Measurements from ENCODE around the gene HECTD3. TPM values are rescaled to one million over a fixed set of nuclear protein-coding genes. Genes with fewer than 3 reads are reported as not detected.

The HECTD3 gene
- total RNA-seq, 1 experiment from 2014 or later = 25.3 TPM

- H4K20me1 ChIP-seq (ENCODE audit: low read length) = no peaks in the 10 kb centered on the region
- ATAC-seq = no peak
- H3K27ac ChIP-seq (ENCODE audit: low read length) = no peak overlapping the region
- no peaks in the 10 kb centered on the region for H3K4me1 ChIP-seq (ENCODE audit: insufficient read depth, low read length)
- no peaks in the 10 kb centered on the region for H3K9me3 ChIP-seq (ENCODE audit: low read length)
- H3F3A ChIP-seq (ENCODE audit: low read length, unreplicated experiment) = no peaks in the 10 kb centered on the region
- H3K27me3 ChIP-seq (ENCODE audit: low read length) = no peaks in the 10 kb centered on the region
- TF ChIP-seq CTCF (conservative IDR thresholded peaks at IDR 0.05; ENCODE audit: low read depth, low read length) = no peak
- no peak for DNase-seq
- no peak overlapping the region for H3K4me2 ChIP-seq (ENCODE audit: low read length)
- H3K4me3 ChIP-seq (ENCODE audit: low read length) = no peak overlapping the region
- ChIA-PET POLR2A (ENCODE audit: unreplicated experiment) (no interaction called here), CTCF (interaction anchor here (0.6 kb wide), 1 partner anchor 227 kb away, joined by 3 read pairs; no protein-coding TSS in a partner anchor)
- no peaks in the 10 kb centered on the region for H3K9me2 ChIP-seq (replicated peaks; ENCODE audit: low read length)
- no peak overlapping the region for H3K9ac ChIP-seq (ENCODE audit: low read length)
- intact Hi-C loops (cut with micrococcal nuclease) = no loop called here
- no peaks in the 10 kb centered on the region for H3K79me2 ChIP-seq (ENCODE audit: low read length)
- no TSS peak for BruUV-seq (replicated peaks)
- H2AFZ ChIP-seq (ENCODE audit: low read length) = no peak overlapping the region
- no peaks in the 10 kb centered on the region for H3K36me3 ChIP-seq (ENCODE audit: low read depth, low read length)
Measured at GRCh38 chr1:45038661-45039364, 27.7 kb upstream of the HECTD3 start.

- no peak for DNase-seq
- no peaks in the 10 kb centered on the region for H3K9me3 ChIP-seq (ENCODE audit: low read length)
- ATAC-seq = no peak
- H3K4me1 ChIP-seq (ENCODE audit: insufficient read depth, low read length) = no peaks in the 10 kb centered on the region
- no peaks in the 10 kb centered on the region for H3K27me3 ChIP-seq (ENCODE audit: low read length)
- H3K4me2 ChIP-seq (ENCODE audit: low read length) = no peak overlapping the region
- ChIA-PET CTCF (no interaction called here), POLR2A (ENCODE audit: unreplicated experiment) (no interaction called here)
- H3K4me3 ChIP-seq (ENCODE audit: low read length) = no peak overlapping the region
- H3F3A ChIP-seq (ENCODE audit: low read length, unreplicated experiment) = no peaks in the 10 kb centered on the region
- TF ChIP-seq CTCF (conservative IDR thresholded peaks at IDR 0.05; ENCODE audit: low read depth, low read length) = no peak
- TF ChIP-seq EZH2phosphoT487 (IDR thresholded peaks at IDR 0.05; ENCODE audit: borderline replicate concordance, low read length) = no peak
- no peak for TF ChIP-seq EZH2 (IDR thresholded peaks at IDR 0.05; ENCODE audit: low read length, unreplicated experiment)
- no peaks in the 10 kb centered on the region for H4K20me1 ChIP-seq (ENCODE audit: low read length)
- no TSS peak for BruUV-seq (replicated peaks)
- no peaks in the 10 kb centered on the region for H3K36me3 ChIP-seq (ENCODE audit: low read depth, low read length)
- H3K27ac ChIP-seq (ENCODE audit: low read length) = no peak overlapping the region
- H3K9me2 ChIP-seq (replicated peaks; ENCODE audit: low read length) = no peaks in the 10 kb centered on the region
- intact Hi-C loops (cut with micrococcal nuclease) = no loop called here
- H3K9ac ChIP-seq (ENCODE audit: low read length) = no peak overlapping the region
- no peak overlapping the region for H2AFZ ChIP-seq (ENCODE audit: low read length)
- no peaks in the 10 kb centered on the region for H3K79me2 ChIP-seq (ENCODE audit: low read length)
Measured at GRCh38 chr1:45038240-45038639, 27.1 kb upstream of the HECTD3 start.

GRCh38 chr1:45037456-45037855 is 26.3 kb upstream of the HECTD3 start:
- Histone ChIP-seq H3K36me3 (ENCODE audit: low read depth, low read length) (no peaks in the 10 kb centered on the region), H3K4me2 (ENCODE audit: low read length) (no peak overlapping the region), H3K4me1 (ENCODE audit: insufficient read depth, low read length) (no peaks in the 10 kb centered on the region), H2AFZ (ENCODE audit: low read length) (no peak overlapping the region), H3K9me2 (replicated peaks; ENCODE audit: low read length) (no peaks in the 10 kb centered on the region), H3K9me3 (ENCODE audit: low read length) (no peaks in the 10 kb centered on the region), H3F3A (ENCODE audit: low read length, unreplicated experiment) (no peaks in the 10 kb centered on the region), H3K79me2 (ENCODE audit: low read length) (no peaks in the 10 kb centered on the region), H3K27ac (ENCODE audit: low read length) (no peak overlapping the region), H3K9ac (ENCODE audit: low read length) (no peak overlapping the region), H3K4me3 (ENCODE audit: low read length) (no peak overlapping the region), H4K20me1 (ENCODE audit: low read length) (no peaks in the 10 kb centered on the region), H3K27me3 (ENCODE audit: low read length) (no peaks in the 10 kb centered on the region)
- CTCF ChIA-PET = no interaction called here
- no peak for TF ChIP-seq EZH2 (IDR thresholded peaks at IDR 0.05; ENCODE audit: low read length, unreplicated experiment)
- no peak for TF ChIP-seq CTCF (conservative IDR thresholded peaks at IDR 0.05; ENCODE audit: low read depth, low read length)
- 0 out of 2 replicates have a peak, but pooled peaks have one; percentile 20 for ATAC-seq
- DNase-seq = peak; percentile 28
- BruUV-seq (replicated peaks) = no TSS peak
- POLR2A ChIA-PET (ENCODE audit: unreplicated experiment) = no interaction called here
- intact Hi-C loops (cut with micrococcal nuclease) = no loop called here

Data from PC-3 (cell line).